Mucosa of rectum (tissue), 2 donors: ENCODE data around the gene NEDD4L.

Source experiments
- H3K27ac ChIP-seq, 2 donors: one replicate each; pipeline ENCODE4 v1.7.0; 2013; ENCODE audit warnings: inconsistent platforms in 2 of 2, low read depth in 2 of 2, low read length in 2 of 2
- H3K27me3 ChIP-seq, 2 donors: one replicate each; pipeline ENCODE4 v1.7.0; 2013; ENCODE audit warnings: low read length in 2 of 2; ENCODE audit not compliant: control insufficient read depth in 2 of 2, insufficient read depth in 2 of 2
- H3K36me3 ChIP-seq, 2 donors: one replicate each; pipeline ENCODE4 v1.7.0; 2013; ENCODE audit warnings: low read length in 2 of 2; ENCODE audit not compliant: control insufficient read depth in 2 of 2, insufficient read depth in 2 of 2
- H3K4me1 ChIP-seq, 2 donors: one replicate each; pipeline ENCODE4 v1.7.0; 2013; ENCODE audit warnings: low read length in 2 of 2, mild to moderate bottlenecking in 1 of 2; ENCODE audit not compliant: control insufficient read depth in 2 of 2, insufficient read depth in 2 of 2
- H3K4me3 ChIP-seq, 2 donors: one replicate each; pipeline ENCODE4 v1.7.0; 2013; ENCODE audit warnings: low read length in 2 of 2
- H3K9ac ChIP-seq, 2 donors: one replicate each; pipeline ENCODE4 v1.7.0; 2013; ENCODE audit warnings: low read length in 2 of 2, low read depth in 1 of 2, mild to moderate bottlenecking in 1 of 2
- H3K9me3 ChIP-seq, 2 donors: one replicate each; pipeline ENCODE4 v1.7.0; 2013; ENCODE audit warnings: low read length in 2 of 2; ENCODE audit not compliant: control insufficient read depth in 2 of 2
- donor health status: healthy.
- donor health status: Normal muscosa, but diverticular disease.

The NEDD4L gene

DNA sequence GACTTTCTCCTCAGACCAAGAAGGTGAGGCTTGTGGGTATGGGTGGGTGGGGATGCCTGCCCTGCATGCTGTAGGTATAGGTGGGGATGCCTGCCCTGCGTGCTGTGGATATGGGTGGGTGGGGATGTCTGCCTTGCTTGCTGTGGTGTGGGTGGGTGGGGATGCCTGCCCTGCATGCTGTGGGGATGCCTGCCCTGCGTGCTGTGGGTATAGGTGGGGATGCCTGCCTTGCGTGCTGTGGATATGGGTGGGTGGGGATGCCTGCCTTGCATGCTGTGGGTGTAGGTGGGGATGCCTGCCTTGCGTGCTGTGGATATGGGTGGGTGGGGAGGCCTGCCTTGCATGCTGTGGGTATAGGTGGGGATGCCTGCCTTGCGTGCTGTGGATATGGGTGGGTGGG, 278.4 kb downstream of the NEDD4L start:
- H3K36me3 ChIP-seq = peaks cover 26 to 28% of the 10 kb centered on the region in 2 donors
- no peak overlapping the region for H3K27ac ChIP-seq
- no peaks in the 10 kb centered on the region for H3K27me3 ChIP-seq
- H3K4me1 ChIP-seq = peaks cover 12 to 24% of the 10 kb centered on the region in 2 donors
- H3K9ac ChIP-seq = no peak overlapping the region
- no peak overlapping the region for H3K4me3 ChIP-seq
- no peaks in the 10 kb centered on the region for H3K9me3 ChIP-seq

DNA sequence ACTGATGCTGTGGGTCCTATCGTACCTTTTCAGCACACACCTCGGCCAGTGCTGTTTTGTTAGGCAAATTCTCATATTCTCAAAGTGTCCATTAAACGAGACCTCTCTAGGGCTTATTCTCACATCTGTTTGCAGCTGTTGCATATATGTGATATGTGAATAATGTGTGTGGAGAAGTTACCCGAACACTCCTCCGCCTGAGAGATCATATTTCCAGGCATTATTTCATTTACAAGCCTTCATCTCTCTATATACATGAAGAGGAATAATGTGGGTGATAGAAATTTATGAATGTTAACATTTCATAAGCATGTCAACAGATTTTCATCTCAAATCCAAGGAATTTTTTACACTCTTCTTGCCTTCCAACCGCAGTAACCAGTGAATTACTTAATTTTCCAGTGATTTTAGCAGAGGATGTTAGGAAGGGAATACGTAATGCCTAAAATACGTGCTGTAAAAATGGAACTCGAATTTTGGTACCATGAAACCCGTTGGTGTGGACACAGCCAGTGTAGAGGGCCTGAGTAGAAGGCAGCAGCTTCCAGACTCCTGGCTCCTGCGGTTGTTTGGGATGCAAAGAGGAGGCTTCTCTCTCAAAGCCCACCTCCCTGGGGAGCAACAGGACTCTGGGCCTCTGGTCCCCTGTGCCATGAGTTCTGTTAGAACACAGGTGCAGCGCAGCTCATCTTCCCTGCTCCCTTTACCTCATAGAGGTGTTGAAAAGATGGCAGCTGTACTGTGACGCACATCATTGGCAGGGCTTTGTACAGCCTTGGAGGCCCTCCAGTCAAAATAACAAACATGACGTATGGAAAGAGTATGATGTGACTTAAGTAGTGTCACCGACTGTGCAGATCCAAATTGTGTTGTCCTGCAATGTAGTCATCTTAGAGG, 280.1 kb downstream of the NEDD4L start:
- H3K27ac ChIP-seq = no peak overlapping the region
- peaks cover 25 to 26% of the 10 kb centered on the region in 2 donors for H3K36me3 ChIP-seq
- no peak overlapping the region for H3K9ac ChIP-seq
- H3K27me3 ChIP-seq = no peaks in the 10 kb centered on the region
- H3K9me3 ChIP-seq = no peaks in the 10 kb centered on the region
- H3K4me3 ChIP-seq = no peak overlapping the region
- peaks cover 12 to 20% of the 10 kb centered on the region in 2 donors for H3K4me1 ChIP-seq

DNA sequence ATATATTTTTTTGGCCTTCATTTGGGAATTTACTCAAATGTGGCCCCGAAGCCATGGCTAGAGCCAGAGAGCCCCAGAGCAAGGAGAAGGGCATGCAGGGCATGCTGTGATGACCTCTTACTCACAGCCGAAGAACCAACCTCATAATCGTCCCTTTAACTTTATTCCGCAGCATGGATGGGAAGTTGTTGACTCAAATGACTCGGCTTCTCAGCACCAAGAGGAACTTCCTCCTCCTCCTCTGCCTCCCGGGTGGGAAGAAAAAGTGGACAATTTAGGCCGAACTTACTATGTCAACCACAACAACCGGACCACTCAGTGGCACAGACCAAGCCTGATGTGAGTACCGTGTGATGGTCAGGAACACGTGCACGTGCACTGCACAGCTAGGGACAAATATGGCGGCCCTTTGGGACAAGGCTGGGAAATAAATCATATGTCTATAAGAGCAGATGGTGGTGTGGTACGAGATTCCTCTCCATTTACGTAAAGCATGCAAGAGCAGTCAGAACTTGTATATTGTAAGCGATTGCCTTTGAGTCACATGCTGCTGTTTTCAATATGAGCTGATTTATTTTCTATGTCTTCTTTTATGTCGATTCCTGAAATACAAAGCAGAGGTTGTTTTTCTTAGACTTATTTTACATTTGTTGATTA, 280.9 kb downstream of the NEDD4L start:
- no peaks in the 10 kb centered on the region for H3K27me3 ChIP-seq
- peaks cover 12 to 16% of the 10 kb centered on the region in 2 donors for H3K4me1 ChIP-seq
- H3K9me3 ChIP-seq = no peaks in the 10 kb centered on the region
- H3K4me3 ChIP-seq = no peak overlapping the region
- H3K9ac ChIP-seq = no peak overlapping the region
- H3K27ac ChIP-seq = no peak overlapping the region
- H3K36me3 ChIP-seq = peaks cover 27 to 30% of the 10 kb centered on the region in 2 donors

DNA sequence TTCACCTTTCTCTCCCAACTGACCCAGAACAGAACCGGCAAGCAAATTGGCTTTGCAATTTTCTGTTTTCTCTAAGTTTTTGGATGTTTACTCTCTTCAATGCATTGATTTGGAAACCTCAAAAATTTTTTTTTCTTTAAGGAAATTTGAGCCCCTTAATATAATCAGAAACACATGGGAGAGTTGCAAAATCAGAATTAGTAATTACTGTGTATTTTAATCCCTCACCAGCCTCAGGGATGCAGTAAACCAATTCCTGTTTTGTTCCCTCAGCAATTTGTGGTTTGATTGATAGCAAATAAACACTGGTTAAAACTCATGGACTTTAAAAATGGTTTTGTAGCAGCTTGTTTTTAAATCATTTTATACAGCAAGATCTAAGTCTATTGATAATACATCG, 281.5 kb downstream of the NEDD4L start:
- no peaks in the 10 kb centered on the region for H3K27me3 ChIP-seq
- H3K4me3 ChIP-seq = no peak overlapping the region
- H3K36me3 ChIP-seq = peaks cover 32 to 36% of the 10 kb centered on the region in 2 donors
- H3K9me3 ChIP-seq = no peaks in the 10 kb centered on the region
- H3K27ac ChIP-seq = no peak overlapping the region
- H3K4me1 ChIP-seq = peaks cover 8 to 11% of the 10 kb centered on the region in 2 donors
- H3K9ac ChIP-seq = no peak overlapping the region

DNA sequence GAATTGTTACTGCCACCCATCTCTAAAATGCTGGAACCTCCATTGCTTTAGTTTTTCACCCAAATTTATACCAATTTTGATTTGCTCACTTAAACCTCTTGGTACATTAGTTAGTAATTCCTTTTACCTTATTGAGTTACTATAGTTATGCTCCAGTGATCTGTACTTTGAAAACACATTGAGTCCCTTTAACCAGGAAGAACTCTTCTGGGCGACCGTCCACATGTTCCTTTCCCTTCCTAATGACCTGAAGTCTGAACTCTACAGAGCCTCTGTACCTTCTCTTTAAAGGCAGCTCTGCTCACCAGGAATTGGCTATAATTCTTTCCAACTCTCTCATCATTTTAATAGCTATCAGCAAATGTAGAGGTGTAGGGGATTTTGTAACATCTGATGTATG, 290.0 kb downstream of the NEDD4L start:
- Histone ChIP-seq H3K9ac (no peak overlapping the region), H3K27me3 (no peaks in the 10 kb centered on the region), H3K9me3 (no peaks in the 10 kb centered on the region), H3K27ac (no peak overlapping the region), H3K4me3 (no peak overlapping the region), H3K4me1 (peaks cover 2 to 10% of the 10 kb centered on the region in 2 donors), H3K36me3 (peaks cover 32 to 67% of the 10 kb centered on the region in 2 donors)

DNA sequence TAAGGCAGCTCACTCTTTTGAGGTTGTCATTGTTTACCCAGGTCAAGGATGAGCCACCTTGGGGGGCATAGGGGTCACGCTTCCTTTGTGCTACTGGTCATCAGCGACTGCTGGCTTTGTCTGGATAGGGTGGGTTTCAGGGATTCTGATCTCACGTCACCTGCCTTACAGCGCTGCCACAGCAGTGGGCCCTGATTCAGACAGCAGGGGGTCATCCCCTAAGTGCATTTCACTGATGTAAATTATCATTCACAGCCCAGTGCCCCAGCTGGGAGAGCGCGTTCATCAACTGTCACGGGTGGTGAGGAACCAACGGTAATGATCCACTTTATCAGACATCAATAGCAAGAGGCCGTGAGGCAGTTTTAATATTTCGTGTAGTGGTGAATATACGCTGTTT, 291.2 kb downstream of the NEDD4L start:
- Histone ChIP-seq H3K36me3 (peaks cover 29 to 63% of the 10 kb centered on the region in 2 donors), H3K9ac (no peak overlapping the region), H3K27me3 (no peaks in the 10 kb centered on the region), H3K9me3 (no peaks in the 10 kb centered on the region), H3K27ac (no peak overlapping the region), H3K4me3 (no peak overlapping the region), H3K4me1 (peaks cover 2 to 10% of the 10 kb centered on the region in 2 donors)

DNA sequence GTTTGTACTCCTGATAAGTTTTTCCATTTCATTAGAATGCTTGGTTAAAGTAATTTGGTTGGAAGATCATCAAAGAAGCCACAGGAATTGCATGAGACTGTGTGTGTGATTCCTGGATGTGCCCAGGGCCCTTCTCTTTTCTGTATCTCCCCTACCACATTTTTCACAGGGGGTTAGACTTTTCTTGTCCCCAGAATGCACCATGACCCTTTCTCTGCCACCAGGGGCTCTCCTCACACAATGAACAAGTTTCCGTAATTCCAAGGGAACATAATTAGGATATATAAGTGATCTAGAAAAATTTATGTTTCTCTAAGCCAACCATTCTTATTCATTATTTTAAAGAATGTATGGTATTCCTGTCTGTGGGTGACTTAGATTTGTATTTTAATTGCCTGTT, 291.8 kb downstream of the NEDD4L start:
- Histone ChIP-seq H3K4me3 (no peak overlapping the region), H3K9ac (no peak overlapping the region), H3K9me3 (no peaks in the 10 kb centered on the region), H3K27ac (no peak overlapping the region), H3K36me3 (peaks cover 25 to 58% of the 10 kb centered on the region in 2 donors), H3K4me1 (peaks cover 2 to 10% of the 10 kb centered on the region in 2 donors), H3K27me3 (no peaks in the 10 kb centered on the region)

DNA sequence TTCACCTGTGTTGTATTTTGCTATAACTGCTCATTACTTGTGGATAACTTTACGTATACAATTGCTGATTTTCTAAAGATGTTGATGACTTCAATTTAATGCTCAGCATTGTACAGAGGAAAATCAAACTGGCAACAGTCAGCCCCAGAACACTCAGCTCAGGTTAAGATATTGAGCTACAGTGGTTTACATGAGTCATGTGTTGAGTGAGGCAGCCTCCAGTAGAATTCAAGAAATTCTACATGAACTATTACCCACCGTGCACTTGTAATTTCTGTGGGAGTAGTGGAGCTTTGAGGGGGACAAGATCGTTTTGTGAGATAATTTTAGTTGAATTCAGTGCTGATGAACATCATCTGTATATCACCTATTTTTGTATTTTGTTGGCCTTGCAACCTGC, 292.6 kb downstream of the NEDD4L start:
- Histone ChIP-seq H3K9me3 (no peaks in the 10 kb centered on the region), H3K27me3 (no peaks in the 10 kb centered on the region), H3K36me3 (peaks cover 25 to 57% of the 10 kb centered on the region in 2 donors), H3K9ac (no peak overlapping the region), H3K4me3 (no peak overlapping the region), H3K4me1 (peaks cover 2 to 10% of the 10 kb centered on the region in 2 donors), H3K27ac (no peak overlapping the region)

DNA sequence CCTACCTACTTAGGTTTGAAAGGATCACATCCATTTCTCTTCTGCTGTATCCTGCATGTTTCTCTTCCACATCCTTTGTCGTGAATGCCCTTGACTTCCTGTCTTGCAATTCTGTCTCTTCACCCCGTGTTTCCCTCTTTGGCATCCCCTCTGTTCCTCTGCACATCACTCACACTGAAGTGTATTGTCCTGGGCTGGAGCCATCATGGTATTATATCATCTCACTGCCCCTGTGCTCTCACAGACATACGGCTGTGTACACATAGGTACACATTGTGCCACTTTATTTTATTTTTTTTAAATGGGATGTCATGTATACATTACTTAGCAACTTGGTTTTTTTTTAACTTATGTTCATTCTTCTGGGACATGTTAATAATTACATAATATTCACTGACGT, 293.3 kb downstream of the NEDD4L start:
- H3K27me3 ChIP-seq = no peaks in the 10 kb centered on the region
- H3K4me1 ChIP-seq = peaks cover 2 to 10% of the 10 kb centered on the region in 2 donors
- H3K9me3 ChIP-seq = no peaks in the 10 kb centered on the region
- H3K9ac ChIP-seq = no peak overlapping the region
- H3K36me3 ChIP-seq = peaks cover 29 to 56% of the 10 kb centered on the region in 2 donors
- no peak overlapping the region for H3K4me3 ChIP-seq
- no peak overlapping the region for H3K27ac ChIP-seq

DNA sequence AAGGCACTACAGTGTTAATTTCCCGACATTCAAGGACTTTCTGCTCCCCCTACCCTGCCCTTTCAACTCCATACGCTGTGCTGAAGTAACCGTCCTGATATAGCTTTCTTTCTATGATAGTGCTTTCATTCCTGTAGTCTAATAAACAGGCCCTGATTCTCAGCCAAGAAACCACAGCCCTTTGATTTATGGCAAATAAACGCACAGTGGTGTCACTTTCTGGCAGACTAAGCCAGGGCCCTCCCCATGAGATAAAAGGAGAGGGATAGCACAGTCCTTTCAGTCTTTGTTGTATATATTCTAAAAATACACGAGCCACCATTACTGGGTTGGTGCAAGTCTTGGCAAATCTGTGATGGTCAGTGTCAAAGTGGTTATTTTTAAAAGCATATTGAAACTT, 293.7 kb downstream of the NEDD4L start:
- Histone ChIP-seq H3K4me1 (peaks cover 2 to 10% of the 10 kb centered on the region in 2 donors), H3K27me3 (no peaks in the 10 kb centered on the region), H3K36me3 (peaks cover 33 to 58% of the 10 kb centered on the region in 2 donors), H3K4me3 (no peak overlapping the region), H3K9me3 (no peaks in the 10 kb centered on the region), H3K27ac (no peak overlapping the region), H3K9ac (no peak overlapping the region)
